Activated T-cell treated with anti-CD3 and anti-CD28 coated beads, Interleukin-2, amount 50 U/mL, for 48 hours (primary cell): ENCODE results near the gene ZNF319.
"Not testable (repeated sequence)": the region's sequence is repeated elsewhere in the genome, so short reads cannot be mapped to it uniquely, and the experiment has no call there.

Experiments
- DNase-seq, 2 experiments: peaks; one replicate each; pipeline ENCODE4 v3.0.0-alpha.2; 2020

The ZNF319 gene

DNA sequence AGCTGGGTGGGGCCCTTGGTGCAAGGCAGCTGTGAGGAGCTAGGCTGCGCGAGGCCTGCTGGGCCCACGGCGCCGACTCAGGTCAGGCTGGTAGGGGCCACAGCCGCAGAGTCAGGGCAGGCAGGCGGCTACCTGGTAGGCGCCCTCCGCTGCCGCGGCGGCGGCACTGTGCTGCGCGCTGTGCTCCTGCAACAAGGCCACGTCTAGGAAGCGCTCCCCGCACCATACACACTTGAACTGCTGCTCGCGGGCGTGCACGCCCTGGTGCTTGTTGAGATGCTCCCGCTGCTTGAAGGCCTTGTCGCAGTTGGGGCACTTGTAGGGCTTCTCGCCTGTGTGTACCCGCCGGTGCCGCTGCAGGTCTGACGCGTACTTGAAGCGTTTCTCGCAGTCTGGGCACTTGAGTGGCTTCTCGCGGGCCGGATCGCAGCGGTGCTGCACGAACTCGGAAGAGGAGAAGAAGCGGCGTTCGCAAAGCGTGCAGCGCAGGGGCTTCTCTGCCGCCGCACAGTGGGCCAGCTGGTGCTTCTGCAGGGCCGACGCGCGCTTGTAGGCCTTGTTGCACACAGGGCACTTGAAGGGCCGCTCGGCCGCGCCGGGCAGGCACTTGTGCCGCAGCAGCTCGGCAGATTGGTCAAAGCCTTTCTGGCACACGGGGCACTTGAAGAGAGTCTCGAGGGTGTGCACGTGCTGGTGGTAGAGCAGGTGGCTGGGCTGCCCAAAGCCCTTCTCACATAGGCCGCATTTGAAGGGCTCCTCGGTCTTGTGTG is 3.9 kb downstream of the ZNF319 start:
- no peak for DNase-seq

DNA sequence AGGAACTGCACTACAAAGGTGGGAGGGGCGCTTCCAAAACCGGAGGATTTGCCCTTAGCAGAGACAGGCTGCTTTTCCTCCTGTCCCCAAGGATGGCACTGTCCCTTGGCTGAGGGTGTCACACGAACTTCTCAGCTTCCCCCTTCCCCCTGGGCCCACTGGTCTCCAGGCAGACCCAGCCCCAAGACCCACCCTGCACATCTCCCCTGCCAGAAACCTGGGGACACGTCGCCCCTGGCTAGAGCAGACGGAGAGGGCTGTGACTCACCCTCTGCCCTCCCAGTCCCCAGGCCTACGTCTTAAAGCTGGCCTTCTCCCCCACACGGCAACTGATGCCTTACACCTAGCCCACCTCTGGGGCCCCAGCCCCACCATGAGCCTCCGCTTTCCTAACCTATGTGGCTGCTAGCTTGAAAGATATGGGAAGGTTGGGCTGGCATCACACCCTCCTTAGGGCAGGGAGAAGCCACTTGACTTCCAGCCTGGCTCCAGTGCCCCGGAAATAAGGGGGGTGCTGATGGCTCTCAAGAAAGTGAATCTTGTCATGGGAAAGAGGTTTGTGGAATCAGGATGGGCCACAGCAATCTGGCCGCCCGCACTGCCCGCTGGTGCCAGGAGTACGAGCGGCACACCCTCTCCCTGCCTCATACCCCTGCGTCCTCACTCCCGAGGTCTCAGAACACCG is 4.6 kb downstream of the ZNF319 start:
- no peak for DNase-seq

DNA sequence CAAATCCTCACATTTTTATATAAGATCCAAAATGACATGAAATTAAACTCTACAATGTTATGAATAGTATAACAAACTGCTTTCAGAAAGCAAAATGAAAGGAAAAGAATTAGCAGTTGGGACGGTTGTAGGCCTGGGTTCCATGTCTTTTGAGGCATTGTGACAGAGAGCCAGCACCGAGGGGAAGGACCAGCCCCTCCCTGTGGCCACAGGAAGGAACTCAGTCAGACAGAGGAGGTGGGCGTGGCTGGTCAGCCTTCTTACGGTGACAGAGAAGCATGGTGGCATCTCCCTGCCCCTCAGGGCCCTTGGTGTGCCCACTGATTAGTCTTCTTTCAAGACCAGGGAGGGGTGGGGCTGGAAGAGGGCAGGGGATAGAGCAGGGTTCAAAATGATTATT is 5.7 kb downstream of the ZNF319 start:
- peak; percentile 44 to 56 for DNase-seq

DNA sequence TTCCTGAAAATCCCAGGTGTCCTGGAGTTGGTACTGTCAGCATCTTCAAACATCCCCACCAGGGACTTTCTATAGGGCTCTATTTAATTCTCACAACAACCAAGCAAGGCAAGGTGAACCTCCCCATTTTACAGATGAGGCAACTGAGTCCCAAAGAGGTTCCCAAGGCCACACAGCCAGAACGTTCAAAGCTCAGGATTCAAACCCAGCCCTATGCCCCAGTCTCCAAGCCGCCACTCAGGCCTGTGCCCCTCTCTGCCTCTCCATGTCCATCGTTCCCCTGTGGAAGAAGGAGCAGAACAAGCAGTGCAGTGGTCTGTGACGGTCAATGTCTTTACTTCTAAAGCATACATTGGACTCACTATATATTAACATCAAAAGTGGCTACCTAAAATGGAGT is 6.1 kb downstream of the ZNF319 start:
- DNase-seq, result no peak

DNA sequence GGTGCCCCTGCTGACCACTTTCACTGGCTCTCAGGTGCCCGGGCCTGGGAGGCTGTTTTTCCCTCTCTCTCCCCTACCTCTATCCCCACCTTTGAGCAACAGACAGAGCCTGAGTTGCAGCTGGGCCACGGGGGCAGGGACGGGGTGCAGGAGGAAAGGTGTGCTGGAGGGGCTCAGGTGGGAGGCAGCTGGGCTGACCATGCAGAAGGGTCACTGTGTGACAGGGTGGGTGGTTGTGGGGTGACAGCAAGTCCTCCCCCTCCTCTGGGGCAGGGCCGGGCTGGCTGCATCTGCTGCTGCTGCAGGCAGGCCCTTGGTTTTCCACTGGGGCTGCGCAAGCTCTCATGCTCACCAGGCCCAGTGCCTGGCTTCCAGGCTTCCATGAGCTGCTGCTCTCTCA is 6.6 kb downstream of the ZNF319 start:
- DNase-seq, result no peak

DNA sequence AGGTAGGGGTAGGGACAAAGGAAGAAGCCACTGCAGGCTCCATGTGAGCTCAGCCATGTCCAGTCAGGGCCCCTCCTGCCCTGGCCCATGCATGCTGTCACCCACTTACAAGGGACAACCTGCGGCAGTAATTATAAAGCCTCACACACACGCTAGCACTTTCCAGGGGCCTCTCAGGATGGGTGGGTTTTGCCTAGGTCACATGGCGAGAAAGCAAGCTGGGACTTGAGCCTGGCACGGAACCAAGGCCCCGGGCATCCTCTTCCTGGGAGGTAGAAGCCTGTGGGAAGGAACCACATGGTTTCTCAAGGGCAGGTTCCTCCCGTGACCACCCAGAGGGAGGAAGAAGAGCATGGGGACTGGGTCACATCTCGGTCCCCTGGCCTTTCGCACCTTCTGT is 7.0 kb downstream of the ZNF319 start:
- DNase-seq, result no peak

DNA sequence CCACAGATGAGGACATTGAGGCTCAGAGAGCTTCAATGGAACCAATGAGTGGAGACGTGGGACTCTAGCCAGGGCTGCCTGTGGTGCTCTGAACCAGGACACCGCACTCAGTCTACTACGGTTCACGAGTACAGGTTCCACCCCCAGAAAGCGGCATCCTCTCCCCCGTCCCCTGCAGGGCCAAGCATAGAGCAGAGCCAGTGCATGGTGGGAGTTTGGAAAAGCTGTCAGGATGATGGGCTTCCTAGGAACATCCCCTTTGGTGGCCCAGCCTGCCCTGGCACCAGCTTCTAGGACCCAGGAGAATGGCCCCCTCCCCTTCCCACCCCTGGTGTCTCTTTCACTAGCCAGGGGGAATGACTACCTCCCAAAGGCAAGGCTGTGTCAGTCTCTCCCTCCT is 8.4 kb downstream of the ZNF319 start:
- DNase-seq, result no peak

DNA sequence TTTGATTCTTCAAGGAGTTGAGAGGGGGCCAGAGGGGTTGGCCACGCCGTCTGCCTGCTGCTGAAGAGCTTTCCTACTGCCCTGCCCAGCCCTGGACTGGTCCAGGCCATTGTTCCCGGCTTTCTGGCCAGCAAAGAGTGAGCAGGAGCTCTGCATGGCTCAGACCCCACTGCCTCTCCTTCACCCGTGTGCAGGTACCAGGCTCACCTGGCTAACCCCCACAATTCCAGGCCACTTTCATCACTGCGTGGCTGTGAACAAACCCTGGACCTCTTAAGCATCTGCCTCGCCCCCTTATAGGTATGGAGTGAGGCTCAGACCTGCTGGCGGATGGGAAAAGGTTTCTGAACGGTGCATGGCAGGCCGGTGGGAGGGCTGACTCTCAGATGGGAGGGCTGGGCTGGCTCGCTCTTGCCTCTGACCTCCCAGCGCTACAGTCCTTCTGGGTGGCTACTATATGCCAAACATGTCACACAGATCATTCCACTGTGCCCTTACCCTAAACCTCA is 8.9 kb downstream of the ZNF319 start:
- no peak for DNase-seq

DNA sequence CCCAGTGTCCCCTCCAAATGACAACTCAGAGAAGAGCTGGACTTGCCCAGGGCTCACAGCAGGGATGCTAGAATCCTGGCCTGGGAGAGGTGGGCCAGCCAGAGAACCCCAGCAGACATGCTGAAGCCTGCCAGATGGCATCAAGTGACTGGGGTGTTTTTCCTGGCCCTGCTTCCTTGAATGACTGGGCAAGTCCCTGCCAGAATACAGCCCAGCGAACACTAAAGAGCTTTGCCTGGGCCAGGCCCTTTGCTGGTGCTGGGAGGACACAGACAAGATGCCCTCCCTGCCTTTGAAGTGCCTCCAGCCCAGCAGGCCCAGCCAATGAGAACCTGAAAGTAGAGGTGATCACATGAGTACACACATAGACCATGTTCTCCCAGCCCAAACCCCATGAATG is 11.5 kb downstream of the ZNF319 start:
- DNase-seq, result no peak

DNA sequence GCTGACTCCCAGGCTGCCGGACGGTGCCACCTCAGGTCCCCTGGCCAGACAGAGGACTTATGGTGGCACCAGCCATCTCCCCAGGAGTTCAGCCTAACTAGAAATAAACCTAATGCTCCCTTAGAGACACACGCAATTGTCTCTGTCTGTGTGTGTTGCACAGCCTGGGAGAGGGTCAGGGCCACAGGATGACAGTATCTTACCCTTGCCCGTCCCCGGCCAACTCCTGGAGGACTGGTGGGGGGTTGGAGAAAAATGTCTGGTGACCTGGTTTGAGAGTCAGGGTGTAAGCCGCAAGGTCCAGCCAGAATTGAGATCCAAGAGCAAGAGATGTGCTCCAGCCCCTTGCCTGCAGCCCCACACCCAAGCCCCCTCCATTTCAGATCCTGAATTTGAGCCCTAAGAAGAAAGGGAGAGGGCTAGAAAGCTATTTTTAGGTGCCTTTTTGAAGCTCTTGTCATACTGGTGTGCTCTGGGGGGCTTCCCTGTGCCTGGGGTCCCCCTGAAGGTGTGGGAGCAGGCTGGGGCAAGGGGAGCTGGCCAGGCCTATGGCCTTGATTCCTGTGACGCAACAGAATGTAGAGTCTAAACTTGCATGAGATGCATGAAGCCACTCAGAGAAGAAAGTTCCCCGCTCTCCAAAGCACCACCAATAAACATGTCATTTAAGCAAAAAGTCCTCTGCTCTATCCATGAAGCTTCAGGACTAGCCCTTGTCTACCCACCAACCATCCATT is 12.9 kb downstream of the ZNF319 start:
- DNase-seq, result no peak

DNA sequence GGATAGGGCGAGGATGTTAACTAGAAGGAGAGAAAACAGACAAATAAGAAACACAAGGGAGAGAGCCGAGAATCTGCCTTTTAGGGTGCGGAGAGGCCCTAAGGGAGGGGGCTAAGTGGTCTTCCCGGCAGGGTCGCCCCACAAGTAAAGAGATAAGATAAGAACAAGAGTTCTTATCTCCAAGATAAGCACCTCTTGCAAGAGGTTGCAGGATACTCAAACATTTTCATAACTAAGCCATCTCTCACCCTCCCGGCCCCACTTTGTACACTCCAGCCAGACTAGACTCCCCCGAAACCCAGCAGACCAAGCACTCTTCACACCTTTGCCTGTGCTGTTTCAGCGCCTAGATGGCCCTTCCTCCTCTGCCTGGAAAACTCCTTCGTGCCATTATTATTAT is 14.3 kb downstream of the ZNF319 start:
- no peak for DNase-seq

DNA sequence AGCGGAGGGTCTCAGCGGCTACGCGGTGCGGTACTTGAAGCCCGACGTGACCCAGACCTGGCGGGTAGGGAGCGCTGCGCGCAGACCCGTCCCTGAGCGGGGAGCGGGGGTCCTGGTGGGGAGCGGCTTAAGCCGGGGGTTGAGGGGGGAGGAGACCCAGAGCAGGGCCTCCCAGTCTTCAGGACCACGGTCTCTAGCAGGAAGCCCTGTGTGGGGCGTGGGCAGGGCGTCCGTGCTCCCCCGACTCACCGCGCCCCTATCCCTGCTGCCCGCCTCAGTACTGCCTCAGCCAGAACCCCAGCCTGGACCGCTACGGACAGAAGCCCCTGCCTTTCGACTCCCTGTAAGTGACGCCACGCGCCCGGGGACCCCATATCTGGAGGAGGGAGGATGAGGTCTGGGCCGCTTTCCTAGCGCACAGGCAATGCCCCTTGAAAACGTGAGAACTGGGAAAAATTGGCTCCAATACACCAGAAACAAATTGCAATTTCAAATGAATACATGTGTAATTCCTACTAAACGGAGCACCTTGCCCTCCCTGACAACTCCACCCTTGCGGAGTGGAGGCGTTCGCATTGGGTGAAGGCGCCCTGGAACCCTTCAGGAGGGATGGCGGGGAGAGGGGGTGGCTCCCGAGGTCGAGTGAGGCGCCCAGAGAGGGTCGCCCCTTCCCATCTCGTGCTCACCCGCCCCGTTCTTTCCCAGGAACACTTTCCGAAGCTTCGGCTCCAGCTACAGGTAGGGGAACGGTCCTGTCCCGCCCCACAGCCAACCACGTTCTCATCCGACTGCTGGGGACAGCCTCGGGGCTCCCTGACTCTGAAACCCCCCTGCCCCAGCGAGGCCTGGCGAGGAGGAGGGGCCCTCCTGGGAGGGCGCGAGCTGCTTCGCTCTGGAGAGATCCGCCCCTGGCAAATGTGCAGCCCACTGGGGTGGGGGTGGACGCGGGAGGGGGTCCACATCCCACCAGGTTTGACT is 15.0 kb downstream of the ZNF319 start:
- DNase-seq, result no peak

DNA sequence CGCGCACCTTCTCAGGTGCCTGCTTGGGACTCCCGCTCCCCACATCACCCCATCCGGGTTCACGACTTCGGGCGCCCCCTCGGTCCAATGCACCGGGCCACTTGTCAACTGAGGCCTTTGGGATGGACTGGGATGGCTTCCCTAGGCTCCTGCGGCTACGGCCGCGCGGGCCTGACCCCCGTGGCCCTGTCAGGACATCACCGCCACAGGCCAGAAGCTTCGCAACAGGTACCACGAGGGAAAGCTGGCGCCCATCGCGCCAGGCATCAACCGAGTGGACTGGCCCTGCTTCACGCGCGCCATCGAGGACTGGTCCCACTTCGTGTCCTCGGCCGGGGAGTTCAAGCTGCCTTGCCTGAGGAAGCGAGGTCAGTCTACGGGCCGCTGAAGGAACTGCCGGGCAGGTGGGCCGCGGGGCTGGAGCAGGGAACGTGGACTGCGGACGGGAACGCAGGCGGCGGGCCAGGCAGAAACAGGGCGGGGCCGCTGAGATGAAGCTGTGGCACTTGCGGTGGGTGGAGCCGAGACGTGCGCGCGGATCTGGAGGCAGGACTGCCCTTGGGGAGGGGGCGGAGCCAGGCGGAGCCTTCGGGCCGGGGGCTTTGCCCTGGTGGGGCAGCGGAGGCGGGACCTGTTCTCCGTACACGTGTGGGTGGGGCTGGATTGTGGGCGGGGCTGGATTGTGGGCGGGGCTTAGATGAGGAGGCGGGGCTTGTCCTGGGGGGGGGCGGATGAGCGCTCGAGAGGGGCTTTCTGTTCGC is 15.8 kb downstream of the ZNF319 start:
- peak; percentile 91 to 94 for DNase-seq

DNA sequence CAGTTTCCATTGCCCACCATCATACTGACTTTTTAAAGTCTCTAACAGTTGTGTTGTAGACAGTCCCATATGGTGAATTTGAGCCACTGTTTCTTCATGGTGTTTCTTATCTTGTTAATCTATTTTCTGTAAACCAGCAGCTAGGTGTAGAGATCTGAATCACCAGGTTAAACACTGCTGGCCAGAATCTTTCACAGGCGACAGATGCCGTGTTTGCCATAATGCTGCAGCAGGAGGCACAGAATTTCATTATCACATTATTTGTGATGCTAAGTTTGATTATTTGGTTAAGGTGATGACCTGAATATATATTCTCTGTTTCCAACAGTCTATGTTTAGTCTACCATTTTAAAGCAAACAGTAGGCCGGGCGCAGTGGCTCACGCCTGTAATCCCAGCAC is 18.1 kb downstream of the ZNF319 start:
- DNase-seq, result no peak

DNA sequence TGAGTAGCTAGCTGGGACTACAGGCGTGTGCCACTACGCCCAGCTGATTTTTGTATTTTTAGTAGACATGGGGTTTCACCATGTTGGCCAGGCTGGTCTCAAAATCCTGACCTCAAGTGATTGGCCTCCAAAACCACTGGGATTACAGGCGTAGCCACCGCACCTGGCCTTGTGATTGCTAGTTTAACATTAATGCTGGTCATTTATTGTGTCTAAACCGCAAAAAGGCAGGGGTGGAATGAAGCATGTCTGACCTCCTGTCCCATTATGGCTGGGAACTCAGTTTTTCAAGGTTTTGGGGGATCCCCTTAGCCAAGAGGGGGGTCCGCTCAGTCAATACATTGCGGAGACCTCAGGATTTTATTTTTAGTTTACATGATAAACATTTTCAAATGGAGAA is 18.8 kb downstream of the ZNF319 start:
- DNase-seq, result no peak

DNA sequence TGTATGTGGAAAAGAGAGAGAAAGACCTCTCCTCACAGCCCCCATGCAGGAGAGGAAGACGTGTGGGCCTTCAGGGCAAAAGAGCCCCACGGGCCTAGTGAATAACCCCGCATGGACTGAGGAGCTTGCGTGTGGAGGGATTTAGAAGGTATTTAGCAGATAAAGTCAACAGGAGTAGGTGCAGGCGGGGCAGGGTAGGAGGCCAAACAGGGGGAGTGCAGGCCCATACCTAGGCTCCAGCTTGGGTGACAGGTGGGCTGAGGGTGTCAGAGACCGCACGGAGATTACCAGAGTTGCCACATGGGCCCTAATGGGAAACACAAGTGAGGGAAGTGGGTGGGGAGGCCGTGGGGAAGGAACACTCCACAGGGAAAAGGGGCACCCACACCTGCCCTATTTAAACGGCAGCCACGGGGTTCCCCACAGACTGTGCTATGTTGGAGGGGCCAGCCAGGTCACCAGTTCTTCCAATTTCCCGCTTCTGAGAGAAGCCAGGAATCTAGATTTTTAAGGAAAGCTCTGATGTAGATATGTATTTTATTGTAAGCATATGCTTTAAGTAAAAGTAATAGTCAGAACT is 21.4 kb downstream of the ZNF319 start:
- no peak for DNase-seq

DNA sequence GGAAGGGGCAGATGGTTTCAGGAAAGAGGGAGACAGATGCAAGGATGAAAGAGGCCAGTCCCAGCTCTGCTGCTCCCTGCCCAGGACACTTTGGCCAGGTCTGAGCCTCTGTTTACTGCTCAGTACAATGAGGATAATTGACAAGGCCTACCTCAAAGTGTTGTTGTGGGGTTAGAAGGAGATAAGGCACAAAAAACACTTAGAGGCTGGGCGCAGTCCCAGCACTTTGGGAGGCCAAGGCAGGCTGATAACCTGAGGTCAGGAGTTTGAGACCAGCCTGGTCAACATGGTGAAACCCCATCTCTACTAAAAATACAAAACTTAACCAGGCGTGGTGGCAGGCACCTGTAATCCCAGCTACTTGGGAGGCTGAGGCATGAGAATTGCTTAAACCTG is 22.4 kb downstream of the ZNF319 start:
- DNase-seq, result not testable (repeated sequence)

DNA sequence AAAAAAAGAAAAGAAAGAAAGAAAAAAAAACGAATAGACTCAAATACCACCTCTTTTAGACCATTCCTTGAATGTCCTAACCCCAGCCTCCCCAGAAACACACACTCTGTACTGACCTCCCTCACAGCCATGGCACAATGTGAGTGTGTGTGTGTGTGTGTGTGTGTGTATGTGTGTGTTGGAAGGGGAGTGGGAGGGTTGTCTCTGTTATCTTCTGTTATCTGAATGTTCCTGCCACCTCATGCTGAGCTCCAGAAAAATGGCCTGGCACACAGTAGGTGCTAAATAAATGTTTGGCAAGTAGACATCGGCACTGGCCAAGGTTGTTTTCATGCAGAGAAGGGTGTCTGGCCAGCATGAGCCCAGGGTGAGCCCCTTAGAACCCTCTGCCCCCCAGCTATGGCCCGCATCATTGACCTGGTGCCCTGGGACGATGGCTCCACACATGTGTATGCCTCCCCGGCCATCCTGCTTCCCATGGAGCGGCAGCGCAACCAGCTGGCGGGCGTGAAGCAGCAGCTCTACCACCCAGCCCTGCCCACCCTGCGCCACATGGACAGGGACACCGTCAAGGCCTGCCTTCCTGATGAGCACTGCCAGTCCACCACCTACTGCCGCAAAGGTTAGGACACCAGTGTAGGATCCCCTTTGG is 22.9 kb downstream of the ZNF319 start:
- no peak for DNase-seq

DNA sequence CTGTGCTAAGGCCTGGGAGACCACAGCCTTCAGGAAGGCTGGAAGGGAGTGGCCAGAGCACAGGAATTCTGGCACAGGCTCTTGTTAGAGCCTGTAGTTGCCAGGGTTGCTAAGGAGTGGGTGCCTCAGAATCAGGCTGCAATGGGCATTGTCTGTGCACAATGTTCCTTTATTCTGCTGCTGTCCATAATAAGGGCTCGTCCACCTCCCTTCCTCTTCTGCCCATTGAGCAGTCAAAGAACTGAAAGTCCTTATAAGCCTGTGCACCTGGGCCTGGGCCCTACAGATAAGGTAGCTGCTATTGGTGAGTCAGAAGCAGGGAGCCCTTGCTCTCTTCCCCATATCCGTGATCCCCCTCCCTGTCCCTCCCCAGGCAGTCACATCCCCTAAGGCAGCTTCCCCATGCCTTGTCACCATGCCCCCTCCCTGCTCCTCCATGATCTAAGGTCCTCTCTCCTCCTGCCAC is 24.1 kb downstream of the ZNF319 start:
- no peak for DNase-seq

DNA sequence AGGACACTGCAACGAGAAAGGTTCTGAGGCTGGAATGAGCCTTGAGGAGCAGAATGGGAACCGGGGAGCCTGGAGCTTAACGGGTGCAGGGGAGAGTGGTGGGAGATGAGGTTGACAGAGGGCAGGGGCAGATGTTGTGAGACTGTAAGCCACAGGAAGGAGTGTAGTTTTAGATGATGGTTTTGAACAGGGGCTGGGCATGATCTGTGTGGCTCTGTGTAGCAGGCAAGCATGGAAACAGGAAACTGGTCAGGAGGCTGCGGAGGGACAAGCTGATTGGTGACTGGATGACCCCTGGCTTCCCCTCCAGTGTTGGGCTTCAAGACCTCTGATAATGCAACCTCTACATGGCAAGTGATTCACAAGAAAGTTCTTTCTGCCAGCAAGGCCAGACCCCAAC is 28.2 kb downstream of the ZNF319 start:
- DNase-seq, result no peak

DNA sequence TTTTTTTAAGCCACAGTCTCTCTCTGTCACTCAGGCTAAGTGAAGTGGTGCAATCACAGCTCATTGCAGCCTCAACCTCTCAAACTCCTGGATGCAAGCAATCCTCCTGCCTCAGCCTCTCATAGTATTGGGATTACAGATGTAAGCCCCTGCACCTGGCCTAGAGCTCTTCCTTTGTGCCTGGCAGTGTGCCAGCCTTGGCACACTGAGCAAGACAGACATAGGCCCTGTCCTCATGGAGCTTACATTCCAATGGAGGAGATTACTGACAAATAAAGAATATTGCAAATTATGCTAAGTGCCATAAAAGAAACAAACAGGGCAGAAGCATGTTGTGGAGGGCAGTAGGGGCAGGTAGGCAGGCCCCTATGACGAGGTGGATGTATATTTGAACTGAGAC is 28.6 kb downstream of the ZNF319 start:
- DNase-seq, result no peak
